Neuronal stem cell (in vitro differentiated cells): ENCODE data around the gene ADAM12.

Source experiments
- DNase-seq: peaks from one replicate; pipeline ENCODE4 v3.0.0-alpha.2; 2013; ENCODE audit warnings: low spot score
- H2AFZ ChIP-seq: one replicate; pipeline ENCODE4 v1.6.1; 2013; ENCODE audit warnings: mild to moderate bottlenecking, low read length, inconsistent platforms
- H2AK5ac ChIP-seq: 2 replicates; pipeline ENCODE4 v1.6.1; 2013; ENCODE audit warnings: low read depth, mild to moderate bottlenecking, inconsistent platforms, low read length, moderate library complexity, mixed read lengths
- H2BK120ac ChIP-seq: 2 replicates; pipeline ENCODE4 v1.6.1; 2013; ENCODE audit warnings: low read depth, mild to moderate bottlenecking, inconsistent platforms, low read length, moderate library complexity, mixed read lengths
- H2BK12ac ChIP-seq: one replicate; pipeline ENCODE4 v1.6.1; 2013; ENCODE audit warnings: low read length, inconsistent platforms
- H2BK15ac ChIP-seq: 2 replicates; pipeline ENCODE4 v1.6.1; 2013; ENCODE audit warnings: mild to moderate bottlenecking, low read length, inconsistent platforms, mixed read lengths
- H2BK5ac ChIP-seq: one replicate; pipeline ENCODE4 v1.6.1; 2013; ENCODE audit warnings: inconsistent platforms, mild to moderate bottlenecking, low read length, moderate library complexity
- H3K14ac ChIP-seq: one replicate; pipeline ENCODE4 v1.6.1; 2013; ENCODE audit warnings: low read length, inconsistent platforms
- H3K18ac ChIP-seq: 2 replicates; pipeline ENCODE4 v1.6.1; 2013; ENCODE audit warnings: low read length, inconsistent platforms
- H3K23ac ChIP-seq: 2 replicates; pipeline ENCODE4 v1.6.1; 2013; ENCODE audit warnings: low read depth, mild to moderate bottlenecking, mixed read lengths, low read length, inconsistent platforms; ENCODE audit not compliant: poor library complexity
- H3K27ac ChIP-seq: replicated peaks from 3 replicates; pipeline ENCODE4 v1.5.1; 2013; ENCODE audit warnings: low read length, inconsistent platforms
- H3K27me3 ChIP-seq, 3 experiments: 2 replicates each; pipeline ENCODE4 v1.6.1; 2013; ENCODE audit warnings: low read length in 3 of 3, mild to moderate bottlenecking in 2 of 3, inconsistent platforms in 1 of 3, low read depth in 1 of 3, mixed read lengths in 1 of 3, moderate library complexity in 1 of 3; ENCODE audit not compliant: control insufficient read depth in 3 of 3, insufficient read depth in 3 of 3
- H3K36me3 ChIP-seq, 2 donors: replicated peaks in 1 of 2; 2 replicates each; pipeline ENCODE4 v1.6.1; 2013; ENCODE audit warnings: low read length in 2 of 2; ENCODE audit not compliant: control insufficient read depth in 2 of 2, insufficient read depth in 2 of 2
- H3K4ac ChIP-seq: 2 replicates; pipeline ENCODE4 v1.6.1; 2013; ENCODE audit warnings: inconsistent platforms, mild to moderate bottlenecking, low read length, moderate library complexity
- H3K4me1 ChIP-seq, 2 donors: 1 replicate in 1 of 2; 2 replicates in 1 of 2; pipeline ENCODE4 v1.6.1; 2013; ENCODE audit warnings: low read length in 2 of 2, low read depth in 1 of 2; ENCODE audit not compliant: control insufficient read depth in 2 of 2, insufficient read depth in 1 of 2
- H3K4me2 ChIP-seq: one replicate; pipeline ENCODE4 v1.6.1; 2013; ENCODE audit warnings: mild to moderate bottlenecking, low read length, inconsistent platforms; ENCODE audit not compliant: insufficient read depth, poor library complexity, severe bottlenecking
- H3K4me3 ChIP-seq, 2 donors: 2 replicates each; pipeline ENCODE4 v1.5.1; 2013; ENCODE audit warnings: low read length in 2 of 2, mild to moderate bottlenecking in 2 of 2, inconsistent platforms in 1 of 2, moderate library complexity in 1 of 2
- H3K79me1 ChIP-seq: one replicate; pipeline ENCODE4 v1.6.1; 2013; ENCODE audit warnings: low read depth, mild to moderate bottlenecking, inconsistent platforms, low read length, moderate library complexity
- H3K9ac ChIP-seq: one replicate; pipeline ENCODE4 v1.6.1; 2013; ENCODE audit warnings: mild to moderate bottlenecking, low read depth, low read length, inconsistent platforms; ENCODE audit not compliant: poor library complexity
- H3K9me3 ChIP-seq, 2 donors: replicated peaks in 1 of 2; 2 replicates each; pipeline versions ENCODE3 to v1.6.1; 2013; ENCODE audit warnings: low read length in 2 of 2, mild to moderate bottlenecking in 2 of 2, inconsistent platforms in 1 of 2, low read depth in 1 of 2, mixed read lengths in 1 of 2, moderate library complexity in 1 of 2; ENCODE audit not compliant: control insufficient read depth in 2 of 2, insufficient read depth in 1 of 2
- H4K8ac ChIP-seq: one replicate; pipeline ENCODE4 v1.6.1; 2013; ENCODE audit warnings: low read depth, mild to moderate bottlenecking, inconsistent platforms, low read length, moderate library complexity
- H4K91ac ChIP-seq: one replicate; pipeline ENCODE4 v1.6.1; 2013; ENCODE audit warnings: low read length, low read depth, mild to moderate bottlenecking, inconsistent platforms; ENCODE audit not compliant: poor library complexity
- WGBS, 2 donors: extraction: QIAGEN DNeasy Blood & Tissue Kit; methylation state at CpG; one replicate each; pipeline ENCODE4 v1.1.7; 2013; ENCODE audit warnings: missing lambda C conversion rate in 2 of 2, mixed read lengths in 1 of 2; ENCODE audit not compliant: insufficient read length in 2 of 2, insufficient replicate concordance in 1 of 2; ENCODE audit errors: extremely low coverage in 2 of 2; 5-methylcytosine and 5-hydroxymethylcytosine counted together

Gene ADAM12

GRCh38 chr10:126272526-126272925 is 115.8 kb downstream of the ADAM12 start:
- H3K18ac ChIP-seq, result no peak overlapping the region
- H3K36me3 ChIP-seq, result no peaks in the 10 kb centered on the region
- H3K4me1 ChIP-seq, result peaks cover 0 to 2% of the 10 kb centered on the region in 2 donors
- H2BK12ac ChIP-seq, result no peak overlapping the region
- no peaks in the 10 kb centered on the region for H3K9me3 ChIP-seq
- H3K27me3 ChIP-seq, result peaks cover 0 to 2% (median 0%) of the 10 kb centered on the region in 3 experiments
- H3K79me1 ChIP-seq, result no peaks in the 10 kb centered on the region
- no peak overlapping the region for H4K8ac ChIP-seq
- DNase-seq, result no peak
- no peak overlapping the region for H3K4me3 ChIP-seq
- no peak overlapping the region for H3K4me2 ChIP-seq
- no peak overlapping the region for H3K9ac ChIP-seq
- H2BK120ac ChIP-seq, result no peak overlapping the region
- H2AK5ac ChIP-seq, result no peak overlapping the region
- no peak overlapping the region for H2AFZ ChIP-seq
- H2BK15ac ChIP-seq, result no peak overlapping the region
- H3K4ac ChIP-seq, result no peak overlapping the region
- no peak overlapping the region for H4K91ac ChIP-seq
- H3K23ac ChIP-seq, result no peak overlapping the region
- H3K14ac ChIP-seq, result no peak overlapping the region
- no peak overlapping the region for H2BK5ac ChIP-seq
- no CpG with 5 or more reads among the region's 2 CpGs for WGBS, 2 donors
- no peak overlapping the region for H3K27ac ChIP-seq

GRCh38 chr10:126270111-126270510 is 118.2 kb downstream of the ADAM12 start:
- no peaks in the 10 kb centered on the region for H3K4me1 ChIP-seq

GRCh38 chr10:126268013-126268920 is 120.0 kb downstream of the ADAM12 start:
- no peak overlapping the region for H4K91ac ChIP-seq
- no peak overlapping the region for H2BK12ac ChIP-seq
- H2AK5ac ChIP-seq, result no peak overlapping the region
- no peaks in the 10 kb centered on the region for H3K79me1 ChIP-seq
- no peaks in the 10 kb centered on the region for H3K4me1 ChIP-seq
- H3K4me3 ChIP-seq, result no peak overlapping the region
- H3K4ac ChIP-seq, result no peak overlapping the region
- no peak overlapping the region for H2BK15ac ChIP-seq
- no peak overlapping the region for H3K9ac ChIP-seq
- no peaks in the 10 kb centered on the region for H3K36me3 ChIP-seq
- H3K4me2 ChIP-seq, result no peak overlapping the region
- no peak overlapping the region for H3K27ac ChIP-seq
- H3K18ac ChIP-seq, result no peak overlapping the region
- H4K8ac ChIP-seq, result no peak overlapping the region
- peaks cover 0 to 2% (median 0%) of the 10 kb centered on the region in 3 experiments for H3K27me3 ChIP-seq
- no peak overlapping the region for H2BK120ac ChIP-seq
- H2BK5ac ChIP-seq, result no peak overlapping the region
- no peak overlapping the region for H3K14ac ChIP-seq
- WGBS, 2 donors, result no CpG with 5 or more reads among the region's 12 CpGs
- H3K23ac ChIP-seq, result no peak overlapping the region
- no peak for DNase-seq
- peaks cover 8 to 13% of the 10 kb centered on the region in 2 donors for H3K9me3 ChIP-seq
- no peak overlapping the region for H2AFZ ChIP-seq

More at GRCh38 chr10:126270111-126270510, 118.2 kb downstream of the ADAM12 start:
- Histone ChIP-seq H3K79me1 (no peaks in the 10 kb centered on the region), H2BK120ac (no peak overlapping the region), H3K4me3 (no peak overlapping the region), H2BK12ac (no peak overlapping the region), H3K9me3 (peaks cover 8 to 13% of the 10 kb centered on the region in 2 donors), H3K27me3 (peaks cover 0 to 2% (median 0%) of the 10 kb centered on the region in 3 experiments), H4K91ac (no peak overlapping the region), H3K36me3 (no peaks in the 10 kb centered on the region), H3K4ac (no peak overlapping the region), H3K27ac (no peak overlapping the region), H3K23ac (no peak overlapping the region), H2BK15ac (no peak overlapping the region), H2AFZ (no peak overlapping the region), H2AK5ac (no peak overlapping the region), H3K14ac (no peak overlapping the region), H3K18ac (no peak overlapping the region), H4K8ac (no peak overlapping the region), H3K4me2 (no peak overlapping the region), H3K9ac (no peak overlapping the region), H2BK5ac (no peak overlapping the region)
- WGBS, 2 donors, result no CpG with 5 or more reads among the region's 5 CpGs
- DNase-seq, result no peak
